CD4-positive, alpha-beta memory T cell (primary cell): ENCODE data around the gene NPLOC4. TPM values are rescaled to one million over a fixed set of nuclear protein-coding genes. Genes with fewer than 3 reads are reported as not detected.

ENCODE experiments used
- CTCF ChIA-PET: fragments of 350-600 bp; sonication (Branson Sonifier 250); formaldehyde crosslinking; loops from one replicate; lab custom pipeline; 2021; ENCODE audit warnings: inconsistent platforms; ENCODE audit not compliant: partially characterized antibody; lab: Charles Lee
- POLR2A ChIA-PET: fragments of 350-600 bp; sonication (Branson Sonifier 250); formaldehyde crosslinking; loops from one replicate; lab custom pipeline; 2021; ENCODE audit not compliant: partially characterized antibody; lab: Charles Lee
- DNase-seq, 5 donors: peaks; one replicate each; pipeline versions ENCODE4 v3.0.0 to v3.0.0-alpha.2; 2020 to 2022; ENCODE audit warnings: mixed read lengths in 1 of 5
- H3K27ac ChIP-seq: one replicate; pipeline ENCODE4 v1.7.0; 2013; ENCODE audit warnings: low read depth, low read length
- H3K27me3 ChIP-seq: 2 replicates; pipeline ENCODE4 v1.7.0; 2013; ENCODE audit warnings: mild to moderate bottlenecking, low read length, moderate library complexity; ENCODE audit not compliant: insufficient read depth
- H3K36me3 ChIP-seq: 2 replicates; pipeline ENCODE4 v1.7.0; 2013; ENCODE audit warnings: mild to moderate bottlenecking, low read length, moderate library complexity; ENCODE audit not compliant: insufficient read depth
- H3K4me1 ChIP-seq: 2 replicates; pipeline ENCODE4 v1.7.0; 2013; ENCODE audit warnings: mild to moderate bottlenecking, low read length, moderate library complexity; ENCODE audit not compliant: insufficient read depth
- H3K4me3 ChIP-seq, 2 donors: one replicate each; pipeline ENCODE4 v1.7.0; 2013; ENCODE audit warnings: low read length in 2 of 2, mild to moderate bottlenecking in 1 of 2
- H3K9me3 ChIP-seq, 2 donors: one replicate each; pipeline ENCODE4 v1.7.0; 2013; ENCODE audit warnings: low read length in 2 of 2, control low read depth in 1 of 2; ENCODE audit not compliant: control insufficient read depth in 1 of 2
- H3K27ac Mint-ChIP-seq, 7 donors: one replicate each; pipeline ENCODE4 v1.8.0; 2020 to 2021; ENCODE audit warnings: mixed read lengths in 7 of 7, mild to moderate bottlenecking in 6 of 7, inconsistent platforms in 3 of 7, moderate library complexity in 3 of 7
- H3K27me3 Mint-ChIP-seq, 2 donors: one replicate each; pipeline ENCODE4 v1.8.0; 2020 to 2021; ENCODE audit warnings: mixed read lengths in 2 of 2
- H3K36me3 Mint-ChIP-seq, 2 donors: one replicate each; pipeline ENCODE4 v1.8.0; 2020 to 2021; ENCODE audit warnings: mixed read lengths in 2 of 2, inconsistent platforms in 1 of 2, mild to moderate bottlenecking in 1 of 2
- H3K4me1 Mint-ChIP-seq, 4 donors: one replicate each; pipeline ENCODE4 v1.8.0; 2020 to 2021; ENCODE audit warnings: mixed read lengths in 4 of 4, mild to moderate bottlenecking in 1 of 4
- H3K4me3 Mint-ChIP-seq, 8 donors: one replicate each; pipeline ENCODE4 v1.8.0; 2020 to 2021; ENCODE audit warnings: mixed read lengths in 8 of 8, mild to moderate bottlenecking in 7 of 8, moderate library complexity in 6 of 8, inconsistent platforms in 3 of 8
- H3K9me3 Mint-ChIP-seq, 8 donors: one replicate each; pipeline ENCODE4 v1.8.0; 2020 to 2021; ENCODE audit warnings: mixed read lengths in 8 of 8, mild to moderate bottlenecking in 5 of 8, inconsistent platforms in 3 of 8, moderate library complexity in 1 of 8
- intact Hi-C: fragments of 100-400 bp; cut with micrococcal nuclease; formaldehyde crosslinking; loops from one replicate; pipeline ENCODE4 v1.15.1; 2023
- polyA plus RNA-seq, 2 donors: library from polyadenylated mRNA; unstranded; fragments of 300-500 nt; fragmentation: Illumina TruSeq; gene quantifications; one replicate each; pipeline ENCODE4 v1.2.3, GENCODE V29; 2021
- total RNA-seq, 2 experiments: library from RNA; stranded (reverse); gene quantifications; one replicate each; pipeline ENCODE4 v1.2.3, GENCODE V29; 2021

NPLOC4 gene
- total and polyA plus RNA-seq, 4 experiments from 2014 or later: 61.1 to 105 (median 80.8) TPM

- H3K27me3 Mint-ChIP-seq: no peaks in the 10 kb centered on the region
- H3K36me3 ChIP-seq: peaks cover 36% of the 10 kb centered on the region
- no peak for DNase-seq
- H3K27ac Mint-ChIP-seq: peak overlapping the region in 1 of 7 donors; percentile 35
- H3K36me3 Mint-ChIP-seq: peaks cover 48 to 72% of the 10 kb centered on the region in 2 donors
- peaks cover 5 to 15% (median 12%) of the 10 kb centered on the region in 4 donors for H3K4me1 Mint-ChIP-seq
- no peak overlapping the region for H3K4me3 Mint-ChIP-seq
- no peak overlapping the region for H3K27ac ChIP-seq
- H3K9me3 Mint-ChIP-seq: no peaks in the 10 kb centered on the region
- H3K4me3 ChIP-seq: no peak overlapping the region
- H3K27me3 ChIP-seq: no peaks in the 10 kb centered on the region
- ChIA-PET POLR2A (no interaction called here), CTCF (no interaction called here)
- no peaks in the 10 kb centered on the region for H3K9me3 ChIP-seq
- no peaks in the 10 kb centered on the region for H3K4me1 ChIP-seq
- intact Hi-C loops: no loop called here
These were observed 56.4 kb downstream of the NPLOC4 start for GRCh38 chr17:81580481-81580880.

GRCh38 chr17:81579821-81580321 is 57.0 kb downstream of the NPLOC4 start:
- Histone ChIP-seq H3K36me3 (peaks cover 36% of the 10 kb centered on the region), H3K27me3 (no peaks in the 10 kb centered on the region), H3K4me3 (no peak overlapping the region), H3K9me3 (no peaks in the 10 kb centered on the region), H3K4me1 (no peaks in the 10 kb centered on the region), H3K27ac (no peak overlapping the region)
- H3K36me3 Mint-ChIP-seq: peaks cover 45 to 67% of the 10 kb centered on the region in 2 donors
- intact Hi-C loops: no loop called here
- ChIA-PET POLR2A (no interaction called here), CTCF (interaction anchor here (1.3 kb wide), 1 partner anchor 21 kb away, joined by 7 read pairs; no protein-coding TSS in a partner anchor)
- H3K27ac Mint-ChIP-seq: peak overlapping the region in 5 of 7 donors; percentile 35 to 85 (median 66)
- no peak overlapping the region for H3K4me3 Mint-ChIP-seq
- DNase-seq: no peak
- no peaks in the 10 kb centered on the region for H3K27me3 Mint-ChIP-seq
- peaks cover 5 to 15% (median 12%) of the 10 kb centered on the region in 4 donors for H3K4me1 Mint-ChIP-seq
- no peaks in the 10 kb centered on the region for H3K9me3 Mint-ChIP-seq

- peaks cover 45 to 65% of the 10 kb centered on the region in 2 donors for H3K36me3 Mint-ChIP-seq
- Histone ChIP-seq H3K36me3 (peaks cover 37% of the 10 kb centered on the region), H3K9me3 (no peaks in the 10 kb centered on the region), H3K4me1 (no peaks in the 10 kb centered on the region), H3K27me3 (no peaks in the 10 kb centered on the region), H3K4me3 (no peak overlapping the region), H3K27ac (no peak overlapping the region)
- no peaks in the 10 kb centered on the region for H3K27me3 Mint-ChIP-seq
- CTCF ChIA-PET: interaction anchor here (1.3 kb wide), 1 partner anchor 22 kb away, joined by 7 read pairs; no protein-coding TSS in a partner anchor
- DNase-seq: no peak
- peaks cover 5 to 15% (median 12%) of the 10 kb centered on the region in 4 donors for H3K4me1 Mint-ChIP-seq
- H3K4me3 Mint-ChIP-seq: no peak overlapping the region
- H3K9me3 Mint-ChIP-seq: no peaks in the 10 kb centered on the region
- intact Hi-C loops: no loop called here
- POLR2A ChIA-PET: interaction anchor here (0.5 kb wide), 1 partner anchor 17 kb away, joined by 3 read pairs; no protein-coding TSS in a partner anchor
- H3K27ac Mint-ChIP-seq: peak overlapping the region in 3 of 7 donors; percentile 53 to 85 (median 66)
These were observed 57.6 kb downstream of the NPLOC4 start for GRCh38 chr17:81579298-81579697.

GRCh38 chr17:81578561-81579225 is 58.2 kb downstream of the NPLOC4 start:
- Mint-ChIP-seq H3K4me3 (no peak overlapping the region), H3K9me3 (no peaks in the 10 kb centered on the region), H3K27me3 (no peaks in the 10 kb centered on the region), H3K36me3 (peaks cover 44 to 65% of the 10 kb centered on the region in 2 donors), H3K4me1 (peaks cover 5 to 15% (median 12%) of the 10 kb centered on the region in 4 donors), H3K27ac (peak overlapping the region in 2 of 7 donors; percentile 17 to 72)
- Histone ChIP-seq H3K9me3 (no peaks in the 10 kb centered on the region), H3K36me3 (peaks cover 35% of the 10 kb centered on the region), H3K27ac (no peak overlapping the region), H3K4me3 (no peak overlapping the region), H3K4me1 (no peaks in the 10 kb centered on the region), H3K27me3 (no peaks in the 10 kb centered on the region)
- ChIA-PET POLR2A (interaction anchor here (0.5 kb wide), 1 partner anchor 16 kb away, joined by 3 read pairs; no protein-coding TSS in a partner anchor), CTCF (interaction anchor here (1.3 kb wide), 1 partner anchor 22 kb away, joined by 7 read pairs; no protein-coding TSS in a partner anchor)
- intact Hi-C loops: no loop called here
- no peak for DNase-seq

- POLR2A ChIA-PET: no interaction called here
- H3K27ac ChIP-seq: no peak overlapping the region
- no peak overlapping the region for H3K4me3 Mint-ChIP-seq
- H3K4me1 ChIP-seq: no peaks in the 10 kb centered on the region
- no peaks in the 10 kb centered on the region for H3K27me3 ChIP-seq
- no peaks in the 10 kb centered on the region for H3K9me3 Mint-ChIP-seq
- peak overlapping the region in 4 of 7 donors; percentile 10 to 72 (median 40) for H3K27ac Mint-ChIP-seq
- no peak overlapping the region for H3K4me3 ChIP-seq
- no peaks in the 10 kb centered on the region for H3K27me3 Mint-ChIP-seq
- H3K9me3 ChIP-seq: no peaks in the 10 kb centered on the region
- peaks cover 5 to 15% (median 12%) of the 10 kb centered on the region in 4 donors for H3K4me1 Mint-ChIP-seq
- H3K36me3 ChIP-seq: peaks cover 29% of the 10 kb centered on the region
- CTCF ChIA-PET: interaction anchor here (1.4 kb wide), 1 partner anchor 23 kb away, joined by 3 read pairs; no protein-coding TSS in a partner anchor
- H3K36me3 Mint-ChIP-seq: peaks cover 38 to 62% of the 10 kb centered on the region in 2 donors
- DNase-seq: no peak
- intact Hi-C loops: no loop called here
These were observed 58.9 kb downstream of the NPLOC4 start for GRCh38 chr17:81578038-81578441.

GRCh38 chr17:81577278-81578000 is 59.5 kb downstream of the NPLOC4 start:
- peaks cover 36 to 66% of the 10 kb centered on the region in 2 donors for H3K36me3 Mint-ChIP-seq
- Histone ChIP-seq H3K4me3 (no peak overlapping the region), H3K9me3 (no peaks in the 10 kb centered on the region), H3K36me3 (peaks cover 25% of the 10 kb centered on the region), H3K4me1 (no peaks in the 10 kb centered on the region), H3K27me3 (no peaks in the 10 kb centered on the region), H3K27ac (no peak overlapping the region)
- H3K27me3 Mint-ChIP-seq: no peaks in the 10 kb centered on the region
- peak overlapping the region in 1 of 8 donors; percentile 25 for H3K4me3 Mint-ChIP-seq
- POLR2A ChIA-PET: no interaction called here
- H3K9me3 Mint-ChIP-seq: no peaks in the 10 kb centered on the region
- peaks cover 5 to 15% (median 12%) of the 10 kb centered on the region in 4 donors for H3K4me1 Mint-ChIP-seq
- CTCF ChIA-PET: interaction anchor here (1.4 kb wide), 1 partner anchor 24 kb away, joined by 3 read pairs; no protein-coding TSS in a partner anchor
- H3K27ac Mint-ChIP-seq: peak overlapping the region in 5 of 7 donors; percentile 1 to 85 (median 26)
- intact Hi-C loops: no loop called here
- no peak for DNase-seq
